HG03521 (cell line): Measurements from ENCODE around the gene GALNT14.

Experiments used
- ATAC-seq: cut with Tn5 transposase; IDR thresholded peaks from one replicate; pipeline ENCODE4 v1.9.1; 2021; ENCODE audit warnings: mild to moderate bottlenecking, moderate library complexity; ENCODE audit not compliant: unreplicated experiment

The GALNT14 gene

GRCh38 chr2:30862054-30862651, 276.1 kb downstream of the GALNT14 start:
- ATAC-seq = no peak

- no peak for ATAC-seq
These were observed 277.5 kb downstream of the GALNT14 start for GRCh38 chr2:30860726-30861125.
